DND-41 (cell line): Measurements from ENCODE around the gene PODXL.

ENCODE experiments used
- CTCF ChIP-seq: IDR thresholded peaks from 2 replicates; pipeline ENCODE4 v1.5.1; 2012; ENCODE audit warnings: borderline replicate concordance, low read length, moderate library complexity, mild to moderate bottlenecking; ENCODE audit not compliant: poor library complexity, severe bottlenecking; ENCODE audit errors: extremely low read depth
- EZH2 ChIP-seq: IDR thresholded peaks from 3 replicates; pipeline ENCODE4 v1.6.1; 2012; ENCODE audit warnings: borderline replicate concordance, low read depth, mild to moderate bottlenecking, moderate library complexity, low read length, inconsistent platforms; ENCODE audit not compliant: severe bottlenecking

GRCh38 chr7:131591687-131592319 lies 35.4 kb upstream of the PODXL start:
- TF ChIP-seq CTCF (no peak), EZH2 (no peak)
